Upper lobe of right lung (tissue), 1 donor: ENCODE data around the gene KIF18B. TPM values are rescaled to one million over a fixed set of nuclear protein-coding genes. Genes with fewer than 3 reads are reported as not detected.
A peak's percentile ranks its signal among the peaks of the same experiment; 100 is the strongest.

ENCODE experiments used
- ATAC-seq: fragments of 200-7000 bp; cut with Tn5 transposase; one replicate; pipeline ENCODE4 v1.9.1; 2020; ENCODE audit warnings: mild to moderate bottlenecking, moderate library complexity
- DNase-seq: peaks from one replicate; pipeline ENCODE4 v3.0.0-alpha.2; 2020
- H3K27ac ChIP-seq: fragments of 200-600 bp; one replicate; pipeline ENCODE4 v1.8.0; 2022
- H3K27me3 ChIP-seq: fragments of 200-600 bp; one replicate; pipeline ENCODE4 v1.8.0; 2022; ENCODE audit warnings: mild to moderate bottlenecking
- H3K36me3 ChIP-seq: fragments of 200-600 bp; one replicate; pipeline ENCODE4 v1.8.0; 2022
- H3K4me1 ChIP-seq: fragments of 200-600 bp; one replicate; pipeline ENCODE4 v1.8.0; 2022
- H3K4me3 ChIP-seq: fragments of 200-600 bp; one replicate; pipeline ENCODE4 v1.8.0; 2022; ENCODE audit warnings: mild to moderate bottlenecking
- H3K9me3 ChIP-seq: fragments of 200-600 bp; one replicate; pipeline ENCODE4 v1.8.0; 2022
- CTCF ChIP-seq: fragments of 200-600 bp; IDR thresholded peaks from one replicate; pipeline ENCODE4 v1.8.0; 2022; ENCODE audit warnings: antibody characterized with exemption
- intact Hi-C: fragments of 100-400 bp; cut with DNase I; formaldehyde crosslinking; loops from one replicate; pipeline ENCODE4 v1.11.0; 2022
- total RNA-seq: library from RNA; stranded (reverse); fragmentation: NEBNext Ultra II Directional; extraction: Animal tissue kit (Norgen Biotek cat#: 25700); gene quantifications from one replicate; pipeline ENCODE4 v1.2.1, GENCODE V29; 2021
- donor health status: DM: no; HTN: yes; CAD: no; lungs with severe emphysema.

Gene KIF18B
- total RNA-seq, 1 donor from 2014 or later: 0.32 TPM

- Histone ChIP-seq H3K4me3 (no peak overlapping the region), H3K36me3 (no peaks in the 10 kb centered on the region), H3K27ac (no peak overlapping the region), H3K4me1 (peaks cover 4% of the 10 kb centered on the region), H3K27me3 (peaks cover 59% of the 10 kb centered on the region), H3K9me3 (no peaks in the 10 kb centered on the region)
- ATAC-seq: peak; percentile 81
- DNase-seq: peak; percentile 77
- no peak for TF ChIP-seq CTCF
- intact Hi-C loops: no loop called here
These were observed 13.1 kb upstream of the KIF18B start for GRCh38 chr17:44960691-44961090.

DNA sequence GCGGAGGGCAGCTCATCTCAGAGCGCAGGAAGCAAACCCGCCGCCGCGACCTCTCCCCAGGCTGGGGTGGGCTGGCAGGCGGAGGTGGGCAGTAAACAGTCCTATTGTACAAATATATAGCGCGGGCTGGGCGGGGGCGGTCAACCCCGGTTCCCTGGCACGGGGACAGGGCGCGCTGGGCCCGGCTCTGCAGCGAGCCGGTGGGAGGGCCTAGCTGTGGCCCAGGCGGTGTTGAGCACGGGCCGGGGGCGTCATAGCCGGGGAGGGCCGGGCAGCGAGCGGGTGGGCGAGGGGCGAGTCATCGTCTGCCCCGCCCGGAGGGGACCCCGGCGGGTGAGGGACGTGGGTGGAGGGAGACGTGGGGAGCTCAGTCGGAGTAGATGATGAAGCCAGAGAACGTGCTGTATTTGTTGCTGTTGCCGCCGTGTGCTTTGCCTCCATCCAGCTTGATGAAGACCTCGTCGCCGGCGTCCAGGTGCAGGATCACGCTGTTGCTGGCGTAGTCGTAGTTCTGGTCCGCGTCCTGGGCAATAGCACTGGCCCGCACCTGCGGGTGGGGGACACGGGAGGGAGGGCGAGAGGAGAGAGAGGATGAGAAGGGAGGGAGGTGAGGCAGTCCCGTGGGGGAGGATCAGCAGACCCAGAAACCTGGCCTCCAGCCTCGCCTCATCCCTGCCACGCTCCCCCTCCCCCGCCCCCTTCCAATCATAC is 12.4 kb upstream of the KIF18B start:
- intact Hi-C loops: no loop called here
- ATAC-seq (peak; percentile 31), DNase-seq (no peak)
- no peak for TF ChIP-seq CTCF
- H3K27ac ChIP-seq: no peak overlapping the region
- no peak overlapping the region for H3K4me3 ChIP-seq
- peaks cover 54% of the 10 kb centered on the region for H3K27me3 ChIP-seq
- H3K36me3 ChIP-seq: no peaks in the 10 kb centered on the region
- peaks cover 4% of the 10 kb centered on the region for H3K4me1 ChIP-seq
- no peaks in the 10 kb centered on the region for H3K9me3 ChIP-seq

DNA sequence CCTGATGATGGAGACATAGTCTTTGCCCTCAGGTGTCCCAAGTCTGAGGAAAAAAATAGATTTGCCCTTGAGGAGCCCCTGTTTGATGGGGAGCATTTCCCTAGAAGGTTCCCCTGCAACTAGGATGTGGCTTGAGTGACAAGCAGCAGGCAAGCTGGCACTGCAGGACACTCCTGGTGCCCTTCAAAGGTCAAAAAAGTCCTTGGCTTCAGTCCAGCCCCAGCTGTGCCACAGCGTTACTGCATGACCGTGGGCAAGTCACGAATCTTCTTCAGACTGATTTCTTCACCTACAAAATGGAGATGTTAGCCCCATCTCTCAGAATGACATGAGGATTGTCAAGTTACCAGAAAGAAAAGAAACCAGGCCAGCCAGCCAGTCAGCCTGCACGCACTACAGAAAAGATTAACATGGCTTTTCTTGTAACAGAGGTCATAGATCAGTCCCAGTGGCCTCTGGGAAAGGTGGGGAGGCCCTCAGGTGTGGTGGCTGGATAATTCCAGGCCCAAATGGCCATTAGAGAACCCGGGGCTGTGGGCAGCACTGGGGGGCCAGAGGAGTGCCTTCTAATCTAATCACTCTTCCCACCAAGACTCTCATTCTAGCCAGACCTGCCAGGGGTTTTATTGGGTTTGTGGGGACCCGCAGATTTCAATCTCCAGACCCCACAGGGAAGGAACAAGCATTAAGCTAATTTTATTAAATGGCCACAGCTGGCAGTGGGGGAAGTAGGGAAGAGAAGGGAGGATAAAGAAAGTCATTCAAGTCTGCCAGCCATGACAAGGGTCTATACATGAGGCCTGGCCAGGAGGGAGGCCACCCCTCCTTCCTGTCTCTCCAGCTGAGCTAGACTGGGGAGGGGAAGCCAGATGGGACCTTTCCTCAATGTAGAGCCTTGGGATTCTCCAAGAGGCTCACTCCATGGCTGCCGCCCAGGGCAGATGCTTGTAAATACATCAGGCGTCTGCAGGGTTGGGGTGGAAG is 9.7 kb upstream of the KIF18B start:
- H3K27ac ChIP-seq: no peak overlapping the region
- no peak overlapping the region for H3K4me3 ChIP-seq
- H3K9me3 ChIP-seq: no peaks in the 10 kb centered on the region
- DNase-seq: no peak
- intact Hi-C loops: no loop called here
- peaks cover 36% of the 10 kb centered on the region for H3K27me3 ChIP-seq
- ATAC-seq: no peak
- TF ChIP-seq CTCF: no peak
- H3K4me1 ChIP-seq: peaks cover 4% of the 10 kb centered on the region
- no peaks in the 10 kb centered on the region for H3K36me3 ChIP-seq

GRCh38 chr17:44955674-44956425 is 8.3 kb upstream of the KIF18B start:
- Histone ChIP-seq H3K9me3 (no peaks in the 10 kb centered on the region), H3K4me3 (no peak overlapping the region), H3K27me3 (peaks cover 31% of the 10 kb centered on the region), H3K36me3 (no peaks in the 10 kb centered on the region), H3K27ac (no peak overlapping the region), H3K4me1 (peaks cover 4% of the 10 kb centered on the region)
- intact Hi-C loops: no loop called here
- TF ChIP-seq CTCF: no peak
- ATAC-seq (no peak), DNase-seq (no peak)

GRCh38 chr17:44952946-44953475 is 5.4 kb upstream of the KIF18B start:
- H3K4me3 ChIP-seq: no peak overlapping the region
- ATAC-seq (no peak), DNase-seq (peak; percentile 25)
- H3K9me3 ChIP-seq: no peaks in the 10 kb centered on the region
- H3K27ac ChIP-seq: no peak overlapping the region
- no peaks in the 10 kb centered on the region for H3K36me3 ChIP-seq
- no peak for TF ChIP-seq CTCF
- intact Hi-C loops: no loop called here
- no peaks in the 10 kb centered on the region for H3K4me1 ChIP-seq
- H3K27me3 ChIP-seq: peaks cover 9% of the 10 kb centered on the region
